GM12892 (cell line): ENCODE results near the gene CCDC83.
A peak's percentile ranks its signal among the peaks of the same experiment; 100 is the strongest.
"Not testable (repeated sequence)": the region's sequence is repeated elsewhere in the genome, so short reads cannot be mapped to it uniquely, and the experiment has no call there.

ENCODE experiments used
- DNase-seq: peaks from one replicate; pipeline ENCODE4 v3.0.0; 2011; ENCODE audit not compliant: insufficient read length
- FAIRE-seq: peaks from 2 replicates; lab custom pipeline; 2011; peaks lifted over from hg19 to GRCh38; lab: Jason Lieb, UNC
- POLR2A ChIP-seq: IDR thresholded peaks from 2 replicates; pipeline ENCODE4 v1.6.1; 2011; ENCODE audit warnings: low read depth, low read length, control low read depth
- POLR2AphosphoS5 ChIP-seq: IDR thresholded peaks from 2 replicates; pipeline ENCODE4 v1.6.1; 2011; ENCODE audit warnings: low read depth, low read length, control low read depth
- TAF1 ChIP-seq: IDR thresholded peaks from 2 replicates; pipeline ENCODE4 v1.6.1; 2011; ENCODE audit warnings: low read depth, mild to moderate bottlenecking, control low read depth, low read length, borderline replicate concordance

The CCDC83 gene

GRCh38 chr11:85948884-85949283 is 93.7 kb downstream of the CCDC83 start:
- no peak for DNase-seq
- TF ChIP-seq TAF1, result no peak
- TF ChIP-seq POLR2AphosphoS5, result no peak
- no peak for TF ChIP-seq POLR2A
- FAIRE-seq, result no peak

- FAIRE-seq (peak; percentile 42), DNase-seq (no peak)
- TF ChIP-seq TAF1 (no peak), POLR2A (no peak), POLR2AphosphoS5 (no peak)
Observed at GRCh38 chr11:85949798-85950197, 94.6 kb downstream of the CCDC83 start.

GRCh38 chr11:85950317-85951048 is 95.3 kb downstream of the CCDC83 start:
- no peak for FAIRE-seq
- DNase-seq, result no peak
- TF ChIP-seq POLR2A (no peak), TAF1 (no peak), POLR2AphosphoS5 (peak; percentile 30)

- FAIRE-seq (no peak), DNase-seq (no peak)
- no peak for TF ChIP-seq POLR2A
- TF ChIP-seq TAF1, result no peak
Observed at GRCh38 chr11:85951049-85951405, 95.8 kb downstream of the CCDC83 start.

- TF ChIP-seq POLR2AphosphoS5 (0 out of 2 replicates have a peak, but pooled peaks have one; percentile 22), TAF1 (no peak)
- FAIRE-seq (no peak), DNase-seq (no peak)
Observed at GRCh38 chr11:85951428-85952107, 96.4 kb downstream of the CCDC83 start.

GRCh38 chr11:85952108-85952485 is 96.9 kb downstream of the CCDC83 start:
- DNase-seq, FAIRE-seq: not testable (repeated sequence)

GRCh38 chr11:85953491-85954143 is 98.4 kb downstream of the CCDC83 start:
- FAIRE-seq (no peak), DNase-seq (no peak)
- TF ChIP-seq POLR2A, result no peak
- TF ChIP-seq POLR2AphosphoS5, result no peak
- no peak for TF ChIP-seq TAF1

- TF ChIP-seq TAF1, result no peak
- no peak for FAIRE-seq
- DNase-seq, result no peak
Observed at GRCh38 chr11:85955531-85955930, 100.3 kb downstream of the CCDC83 start.

GRCh38 chr11:85960678-85961077 is 105.5 kb downstream of the CCDC83 start:
- FAIRE-seq (no peak), DNase-seq (no peak)
- no peak for TF ChIP-seq POLR2A
- TF ChIP-seq POLR2AphosphoS5, result no peak
- no peak for TF ChIP-seq TAF1

- FAIRE-seq, result no peak
- DNase-seq, result no peak
- no peak for TF ChIP-seq POLR2A
- TF ChIP-seq TAF1, result no peak
- no peak for TF ChIP-seq POLR2AphosphoS5
Observed at GRCh38 chr11:85961130-85961529, 105.9 kb downstream of the CCDC83 start.

GRCh38 chr11:85961930-85962363 is 106.8 kb downstream of the CCDC83 start:
- TF ChIP-seq POLR2A, result no peak
- FAIRE-seq, result no peak
- DNase-seq, result no peak

- no peak for TF ChIP-seq POLR2A
- no peak for TF ChIP-seq TAF1
- no peak for TF ChIP-seq POLR2AphosphoS5
- DNase-seq (no peak), FAIRE-seq (no peak)
Observed at GRCh38 chr11:85965202-85965601, 110.0 kb downstream of the CCDC83 start.

GRCh38 chr11:85967457-85967856 is 112.3 kb downstream of the CCDC83 start:
- DNase-seq (no peak), FAIRE-seq (no peak)
- no peak for TF ChIP-seq TAF1
- no peak for TF ChIP-seq POLR2AphosphoS5
- TF ChIP-seq POLR2A, result no peak
